Erythroblast (primary cell): ENCODE data around the gene WDR1.

Source experiments
- GATA1 ChIP-seq: IDR thresholded peaks from 2 replicates; pipeline ENCODE4 v1.6.1; 2011; ENCODE audit warnings: low read depth, mild to moderate bottlenecking, control low read depth, low read length, moderate library complexity
- POLR2A ChIP-seq: IDR thresholded peaks from 2 replicates; pipeline ENCODE4 v1.6.1; 2011; ENCODE audit warnings: mild to moderate bottlenecking, low read length

- TF ChIP-seq POLR2A (no peak), GATA1 (no peak)
Measured at GRCh38 chr4:10097906-10098779, 18.5 kb downstream of the WDR1 start.
